Liver (tissue), 9 donors: Measurements from ENCODE around the gene CUL4A. TPM values are rescaled to one million over a fixed set of nuclear protein-coding genes. Genes with fewer than 3 reads are reported as not detected.

Experiments
- DNase-seq: peaks from one replicate; pipeline ENCODE4 v3.0.0-alpha.2; 2017; ENCODE audit warnings: low spot score
- H3K27ac ChIP-seq, 2 donors: one replicate each; pipeline ENCODE4 v1.7.0; 2013; ENCODE audit warnings: inconsistent platforms in 2 of 2, low read length in 2 of 2, control low read depth in 1 of 2, low read depth in 1 of 2, mild to moderate bottlenecking in 1 of 2
- H3K27me3 ChIP-seq, 4 donors: one replicate each; pipeline versions ENCODE4 v1.6.1 to v1.7.0; 2013; ENCODE audit warnings: low read length in 3 of 4, inconsistent platforms in 1 of 4, mild to moderate bottlenecking in 1 of 4, moderate library complexity in 1 of 4; ENCODE audit not compliant: control insufficient read depth in 4 of 4, insufficient read depth in 4 of 4
- H3K36me3 ChIP-seq, 4 donors: one replicate each; pipeline versions ENCODE4 v1.6.1 to v1.7.0; 2013; ENCODE audit warnings: low read length in 3 of 4, mild to moderate bottlenecking in 3 of 4, low read depth in 1 of 4, moderate library complexity in 1 of 4; ENCODE audit not compliant: control insufficient read depth in 4 of 4, insufficient read depth in 3 of 4
- H3K4me1 ChIP-seq, 4 donors: one replicate each; pipeline versions ENCODE4 v1.6.1 to v1.7.0; 2013; ENCODE audit warnings: low read length in 3 of 4, mild to moderate bottlenecking in 3 of 4, moderate library complexity in 1 of 4; ENCODE audit not compliant: control insufficient read depth in 4 of 4, insufficient read depth in 4 of 4
- H3K4me3 ChIP-seq, 3 donors: one replicate each; pipeline versions ENCODE4 v1.6.1 to v1.7.0; 2013; ENCODE audit warnings: low read length in 3 of 3, control low read depth in 1 of 3, low read depth in 1 of 3, mild to moderate bottlenecking in 1 of 3
- H3K9ac ChIP-seq, 2 donors: one replicate each; pipeline ENCODE4 v1.7.0; 2013; ENCODE audit warnings: low read length in 2 of 2, mild to moderate bottlenecking in 2 of 2, moderate library complexity in 2 of 2, control low read depth in 1 of 2, low read depth in 1 of 2
- H3K9me3 ChIP-seq, 4 donors: one replicate each; pipeline versions ENCODE4 v1.6.1 to v1.7.0; 2013; ENCODE audit warnings: low read length in 3 of 4; ENCODE audit not compliant: control insufficient read depth in 4 of 4
- EGR1 ChIP-seq, 2 donors: IDR thresholded peaks; 2 replicates each; pipeline ENCODE4 v1.6.1; 2016 to 2018; ENCODE audit warnings: antibody characterized with exemption in 2 of 2, low read depth in 2 of 2
- FOXA1 ChIP-seq: IDR thresholded peaks from 2 replicates; pipeline ENCODE4 v1.6.1; 2016; ENCODE audit warnings: antibody characterized with exemption
- FOXA2 ChIP-seq: IDR thresholded peaks from 2 replicates; pipeline ENCODE4 v1.6.1; 2016; ENCODE audit warnings: antibody characterized with exemption
- GABPA ChIP-seq, 2 donors: IDR thresholded peaks in 1 of 2; conservative IDR thresholded peaks in 1 of 2; 2 replicates each; pipeline ENCODE4 v1.6.1; 2016; ENCODE audit warnings: antibody characterized with exemption in 2 of 2, mild to moderate bottlenecking in 1 of 2, moderate library complexity in 1 of 2
- HNF4A ChIP-seq, 2 donors: conservative IDR thresholded peaks; 2 replicates each; pipeline ENCODE4 v1.6.1; 2016; ENCODE audit warnings: antibody characterized with exemption in 2 of 2, mild to moderate bottlenecking in 2 of 2
- HNF4G ChIP-seq: IDR thresholded peaks from 2 replicates; pipeline ENCODE4 v1.6.1; 2016; ENCODE audit warnings: antibody characterized with exemption
- JUND ChIP-seq, 2 donors: IDR thresholded peaks; 2 replicates each; pipeline ENCODE4 v1.6.1; 2016; ENCODE audit warnings: antibody characterized with exemption in 2 of 2
- SP1 ChIP-seq: IDR thresholded peaks from 2 replicates; pipeline ENCODE4 v1.6.1; 2018; ENCODE audit warnings: antibody characterized with exemption, mild to moderate bottlenecking
- TAF1 ChIP-seq: conservative IDR thresholded peaks from 2 replicates; pipeline ENCODE4 v1.6.1; 2016; ENCODE audit warnings: antibody characterized with exemption, mild to moderate bottlenecking
- YY1 ChIP-seq: IDR thresholded peaks from 2 replicates; pipeline ENCODE4 v1.6.1; 2016; ENCODE audit warnings: antibody characterized with exemption, mild to moderate bottlenecking
- WGBS: extraction: QIAGEN DNeasy Blood & Tissue Kit; methylation state at CpG from one replicate; pipeline ENCODE4 v1.1.7; 2013; 5-methylcytosine and 5-hydroxymethylcytosine counted together
- polyA plus RNA-seq, 2 donors: library from polyadenylated mRNA; stranded (reverse) in 1 of 2; unstranded in 1 of 2; fragments of 200-250 nt in 1 of 2; fragments of >200 nt in 1 of 2; fragmentation: Nextera tagmentation in 1 of 2; extraction: Ambion mirVana in 1 of 2; gene quantifications; one replicate each; pipeline versions ENCODE4 v1.2.1 to v1.2.3, GENCODE V29; 2013 to 2015
- total RNA-seq, 2 donors: library from RNA; depleted of rRNA; stranded (reverse); fragments of >200 nt; gene quantifications; one replicate each; pipeline ENCODE4 v1.2.3, GENCODE V29; 2014
- TF ChIP-seq, protein P1 (sequence below): IDR thresholded peaks from 2 replicates; pipeline ENCODE4 v1.6.1; 2016; ENCODE audit warnings: antibody characterized with exemption
- TF ChIP-seq, protein P2 (sequence below): IDR thresholded peaks from 2 replicates; pipeline ENCODE4 v1.6.1; 2016; ENCODE audit warnings: antibody characterized with exemption
- TF ChIP-seq, protein P3 (sequence below): IDR thresholded peaks from 2 replicates; pipeline ENCODE4 v1.6.1; 2016; ENCODE audit warnings: antibody characterized with exemption
- TF ChIP-seq, protein P4 (sequence below): IDR thresholded peaks from 2 replicates; pipeline ENCODE4 v1.6.1; 2016; ENCODE audit warnings: antibody characterized with exemption, mild to moderate bottlenecking
- TF ChIP-seq, protein P5 (sequence below): fragments of 150-350 bp; IDR thresholded peaks from 2 replicates; pipeline ENCODE4 v1.5.1; 2017; ENCODE audit warnings: improper control_type of control experiment, low read depth, low read length; ENCODE audit not compliant: missing input control
- donor health status: healthy.
- donor health status: healthy.
- donor health status: healthy.
- donor health status: healthy.
- donor health status: healthy.

The CUL4A gene
- total and polyA plus RNA-seq, 4 donors, result 19.9 to 89.4 (median 45.9) TPM

DNA sequence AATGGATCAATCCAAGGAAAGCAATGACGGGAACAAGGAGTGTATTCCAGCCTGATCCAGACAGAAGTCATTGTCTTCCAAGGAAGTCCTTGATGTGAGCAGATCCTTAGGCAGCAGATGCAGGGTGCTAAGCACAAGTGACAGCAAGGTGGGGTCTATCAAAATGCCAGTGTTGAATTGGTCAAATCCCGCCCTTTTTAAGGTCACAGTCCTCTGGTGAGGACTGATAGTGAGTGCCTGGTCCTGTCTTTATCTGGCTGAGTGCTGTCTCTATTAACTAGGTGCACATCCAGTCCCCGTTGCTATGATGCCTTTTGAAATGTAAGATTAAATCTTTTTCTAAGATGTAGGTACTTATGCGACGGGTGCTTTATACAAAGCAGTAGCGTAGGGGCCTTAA, 86.4 kb downstream of the CUL4A start:
- 94% methylated on average over 6 of the region's 6 CpGs for WGBS
- Histone ChIP-seq H3K27me3 (no peaks in the 10 kb centered on the region), H3K36me3 (no peaks in the 10 kb centered on the region), H3K4me1 (peaks cover 6 to 55% (median 33%) of the 10 kb centered on the region in 4 donors), H3K9me3 (no peaks in the 10 kb centered on the region), H3K27ac (no peak overlapping the region), H3K4me3 (no peak overlapping the region), H3K9ac (no peak overlapping the region)
- TF ChIP-seq FOXA1 (no peak), SP1 (no peak), JUND (IDR thresholded peaks at IDR 0.05) (no peak), FOXA2 (no peak)
- TF ChIP-seq, protein P1, sequence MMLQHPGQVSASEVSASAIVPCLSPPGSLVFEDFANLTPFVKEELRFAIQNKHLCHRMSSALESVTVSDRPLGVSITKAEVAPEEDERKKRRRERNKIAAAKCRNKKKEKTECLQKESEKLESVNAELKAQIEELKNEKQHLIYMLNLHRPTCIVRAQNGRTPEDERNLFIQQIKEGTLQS, result no peak
- TF ChIP-seq, protein P2, sequence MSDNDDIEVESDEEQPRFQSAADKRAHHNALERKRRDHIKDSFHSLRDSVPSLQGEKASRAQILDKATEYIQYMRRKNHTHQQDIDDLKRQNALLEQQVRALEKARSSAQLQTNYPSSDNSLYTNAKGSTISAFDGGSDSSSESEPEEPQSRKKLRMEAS, result no peak
- TF ChIP-seq, protein P3, sequence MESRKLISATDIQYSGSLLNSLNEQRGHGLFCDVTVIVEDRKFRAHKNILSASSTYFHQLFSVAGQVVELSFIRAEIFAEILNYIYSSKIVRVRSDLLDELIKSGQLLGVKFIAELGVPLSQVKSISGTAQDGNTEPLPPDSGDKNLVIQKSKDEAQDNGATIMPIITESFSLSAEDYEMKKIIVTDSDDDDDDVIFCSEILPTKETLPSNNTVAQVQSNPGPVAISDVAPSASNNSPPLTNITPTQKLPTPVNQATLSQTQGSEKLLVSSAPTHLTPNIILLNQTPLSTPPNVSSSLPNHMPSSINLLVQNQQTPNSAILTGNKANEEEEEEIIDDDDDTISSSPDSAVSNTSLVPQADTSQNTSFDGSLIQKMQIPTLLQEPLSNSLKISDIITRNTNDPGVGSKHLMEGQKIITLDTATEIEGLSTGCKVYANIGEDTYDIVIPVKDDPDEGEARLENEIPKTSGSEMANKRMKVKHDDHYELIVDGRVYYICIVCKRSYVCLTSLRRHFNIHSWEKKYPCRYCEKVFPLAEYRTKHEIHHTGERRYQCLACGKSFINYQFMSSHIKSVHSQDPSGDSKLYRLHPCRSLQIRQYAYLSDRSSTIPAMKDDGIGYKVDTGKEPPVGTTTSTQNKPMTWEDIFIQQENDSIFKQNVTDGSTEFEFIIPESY, result no peak
- TF ChIP-seq, protein P4, sequence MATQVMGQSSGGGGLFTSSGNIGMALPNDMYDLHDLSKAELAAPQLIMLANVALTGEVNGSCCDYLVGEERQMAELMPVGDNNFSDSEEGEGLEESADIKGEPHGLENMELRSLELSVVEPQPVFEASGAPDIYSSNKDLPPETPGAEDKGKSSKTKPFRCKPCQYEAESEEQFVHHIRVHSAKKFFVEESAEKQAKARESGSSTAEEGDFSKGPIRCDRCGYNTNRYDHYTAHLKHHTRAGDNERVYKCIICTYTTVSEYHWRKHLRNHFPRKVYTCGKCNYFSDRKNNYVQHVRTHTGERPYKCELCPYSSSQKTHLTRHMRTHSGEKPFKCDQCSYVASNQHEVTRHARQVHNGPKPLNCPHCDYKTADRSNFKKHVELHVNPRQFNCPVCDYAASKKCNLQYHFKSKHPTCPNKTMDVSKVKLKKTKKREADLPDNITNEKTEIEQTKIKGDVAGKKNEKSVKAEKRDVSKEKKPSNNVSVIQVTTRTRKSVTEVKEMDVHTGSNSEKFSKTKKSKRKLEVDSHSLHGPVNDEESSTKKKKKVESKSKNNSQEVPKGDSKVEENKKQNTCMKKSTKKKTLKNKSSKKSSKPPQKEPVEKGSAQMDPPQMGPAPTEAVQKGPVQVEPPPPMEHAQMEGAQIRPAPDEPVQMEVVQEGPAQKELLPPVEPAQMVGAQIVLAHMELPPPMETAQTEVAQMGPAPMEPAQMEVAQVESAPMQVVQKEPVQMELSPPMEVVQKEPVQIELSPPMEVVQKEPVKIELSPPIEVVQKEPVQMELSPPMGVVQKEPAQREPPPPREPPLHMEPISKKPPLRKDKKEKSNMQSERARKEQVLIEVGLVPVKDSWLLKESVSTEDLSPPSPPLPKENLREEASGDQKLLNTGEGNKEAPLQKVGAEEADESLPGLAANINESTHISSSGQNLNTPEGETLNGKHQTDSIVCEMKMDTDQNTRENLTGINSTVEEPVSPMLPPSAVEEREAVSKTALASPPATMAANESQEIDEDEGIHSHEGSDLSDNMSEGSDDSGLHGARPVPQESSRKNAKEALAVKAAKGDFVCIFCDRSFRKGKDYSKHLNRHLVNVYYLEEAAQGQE, result no peak
- no peak for DNase-seq

DNA sequence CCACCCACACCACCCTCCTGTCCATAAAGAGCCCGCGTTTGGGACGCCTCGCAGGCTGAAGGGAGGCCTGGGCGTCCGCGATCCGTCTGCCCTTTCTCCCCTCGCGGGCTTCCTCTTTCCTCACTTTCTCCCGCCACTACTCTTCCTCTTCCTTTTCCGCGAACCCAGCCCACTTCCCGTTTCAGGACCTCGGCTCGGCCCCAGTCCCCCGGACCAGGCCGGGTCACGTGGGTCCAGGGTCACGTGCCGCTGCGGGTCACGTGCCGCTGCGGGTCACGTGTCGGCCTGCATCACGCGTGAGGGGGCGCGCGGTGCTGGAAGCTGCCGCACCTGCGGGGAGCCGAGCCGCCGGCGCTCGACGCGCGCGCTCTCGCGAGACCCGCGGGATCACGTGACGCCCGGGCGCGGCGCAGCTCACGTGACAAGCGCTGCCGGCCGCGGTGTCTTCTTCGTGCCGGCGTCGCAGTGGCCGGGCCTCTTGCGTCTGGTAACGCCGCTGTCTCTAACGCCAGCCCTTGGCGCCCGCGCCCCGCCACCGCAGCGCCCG, 87.5 kb downstream of the CUL4A start, which contains the start of gene LAMP1:
Gene LAMP1 (plus strand): TSS at position 417 of the 547 bp plus-strand sequence. CDS start 196 bp downstream, outside the sequence.
- Histone ChIP-seq H3K27me3 (no peaks in the 10 kb centered on the region), H3K36me3 (no peaks in the 10 kb centered on the region), H3K9ac (peak within 1 kb of the TSS; percentile 63 to 94), H3K9me3 (no peaks in the 10 kb centered on the region), H3K4me3 (peak within 1 kb of the TSS; percentile 90 to 93 (median 90)), H3K27ac (peak within 1 kb of the TSS; percentile 38 to 85), H3K4me1 (peaks cover 6 to 55% (median 32%) of the 10 kb centered on the region in 4 donors)
- peak; percentile 100 for DNase-seq
- under 1% methylated on average over 74 of the region's 74 CpGs for WGBS
- TF ChIP-seq HNF4G, result no peak
- TF ChIP-seq HNF4A (conservative IDR thresholded peaks at IDR 0.05), result no peak
- TF ChIP-seq, protein P5, sequence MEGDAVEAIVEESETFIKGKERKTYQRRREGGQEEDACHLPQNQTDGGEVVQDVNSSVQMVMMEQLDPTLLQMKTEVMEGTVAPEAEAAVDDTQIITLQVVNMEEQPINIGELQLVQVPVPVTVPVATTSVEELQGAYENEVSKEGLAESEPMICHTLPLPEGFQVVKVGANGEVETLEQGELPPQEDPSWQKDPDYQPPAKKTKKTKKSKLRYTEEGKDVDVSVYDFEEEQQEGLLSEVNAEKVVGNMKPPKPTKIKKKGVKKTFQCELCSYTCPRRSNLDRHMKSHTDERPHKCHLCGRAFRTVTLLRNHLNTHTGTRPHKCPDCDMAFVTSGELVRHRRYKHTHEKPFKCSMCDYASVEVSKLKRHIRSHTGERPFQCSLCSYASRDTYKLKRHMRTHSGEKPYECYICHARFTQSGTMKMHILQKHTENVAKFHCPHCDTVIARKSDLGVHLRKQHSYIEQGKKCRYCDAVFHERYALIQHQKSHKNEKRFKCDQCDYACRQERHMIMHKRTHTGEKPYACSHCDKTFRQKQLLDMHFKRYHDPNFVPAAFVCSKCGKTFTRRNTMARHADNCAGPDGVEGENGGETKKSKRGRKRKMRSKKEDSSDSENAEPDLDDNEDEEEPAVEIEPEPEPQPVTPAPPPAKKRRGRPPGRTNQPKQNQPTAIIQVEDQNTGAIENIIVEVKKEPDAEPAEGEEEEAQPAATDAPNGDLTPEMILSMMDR, result no peak
- TF ChIP-seq FOXA2, result no peak
- TF ChIP-seq, protein P3, result peak; percentile 91
- peak in 1 of 2 donors; percentile 59 for TF ChIP-seq GABPA (IDR thresholded peaks at IDR 0.05 in 1 of 2, conservative IDR thresholded peaks at IDR 0.05 in 1 of 2)
- TF ChIP-seq, protein P4, result peak; percentile 83
- TF ChIP-seq, protein P2, result peak; percentile 84
- TF ChIP-seq YY1, result peak; percentile 61
- TF ChIP-seq, protein P1, result no peak
- no peak for TF ChIP-seq FOXA1
- TF ChIP-seq JUND (IDR thresholded peaks at IDR 0.05), result no peak
- TF ChIP-seq TAF1, result no peak
- peak; percentile 92 to 94 for TF ChIP-seq EGR1 (IDR thresholded peaks at IDR 0.05; ENCODE audit: low read depth in 2 of 2)
- TF ChIP-seq SP1, result peak; percentile 50
